Osteoblast (primary cell): ENCODE data around the gene UFD1. TPM values are rescaled to one million over a fixed set of nuclear protein-coding genes. Genes with fewer than 3 reads are reported as not detected.
"Not testable (repeated sequence)": the region's sequence is repeated elsewhere in the genome, so short reads cannot be mapped to it uniquely, and the experiment has no call there.

Experiments
- DNase-seq: peaks from one replicate; pipeline ENCODE4 v3.0.0; 2011; ENCODE audit warnings: low spot score, mixed read lengths; ENCODE audit not compliant: insufficient read length; ENCODE audit errors: missing footprints
- H2AFZ ChIP-seq: 2 replicates; pipeline ENCODE4 v1.6.0; 2011; ENCODE audit warnings: mild to moderate bottlenecking, low read length
- H3K27ac ChIP-seq: 2 replicates; pipeline ENCODE4 v1.5.1; 2011; ENCODE audit warnings: mild to moderate bottlenecking, low read depth, low read length, moderate library complexity
- H3K27me3 ChIP-seq: 2 replicates; pipeline ENCODE4 v1.6.0; 2012; ENCODE audit warnings: mild to moderate bottlenecking, control low read depth, inconsistent platforms, low read length, moderate library complexity; ENCODE audit not compliant: insufficient read depth
- H3K36me3 ChIP-seq: 2 replicates; pipeline ENCODE4 v1.5.1; 2011; ENCODE audit warnings: mild to moderate bottlenecking, low read length, control low read depth, moderate library complexity; ENCODE audit not compliant: insufficient read depth
- H3K4me1 ChIP-seq: 2 replicates; pipeline ENCODE4 v1.5.1; 2011; ENCODE audit warnings: mild to moderate bottlenecking, low read length, control low read depth, moderate library complexity; ENCODE audit not compliant: insufficient read depth
- H3K4me2 ChIP-seq: 2 replicates; pipeline ENCODE4 v1.6.0; 2011; ENCODE audit warnings: mild to moderate bottlenecking, low read length; ENCODE audit not compliant: insufficient read depth
- H3K4me3 ChIP-seq: fragments of 200-600 bp; sonication (generic); 3 replicates; pipeline ENCODE4 v1.5.1; 2012; ENCODE audit warnings: mild to moderate bottlenecking, low read length, inconsistent platforms; ENCODE audit not compliant: insufficient read depth
- H3K79me2 ChIP-seq: 2 replicates; pipeline ENCODE4 v1.6.0; 2012; ENCODE audit warnings: mild to moderate bottlenecking, low read length, control low read depth, inconsistent platforms; ENCODE audit not compliant: insufficient read depth
- H3K9me3 ChIP-seq: 2 replicates; pipeline ENCODE4 v1.5.1; 2011; ENCODE audit warnings: low read depth, low read length, control low read depth
- H4K20me1 ChIP-seq: 2 replicates; pipeline ENCODE4 v1.6.0; 2012; ENCODE audit warnings: mild to moderate bottlenecking, low read length, control low read depth; ENCODE audit not compliant: insufficient read depth
- CTCF ChIP-seq: IDR thresholded peaks from 2 replicates; pipeline ENCODE4 v1.5.1; 2011; ENCODE audit warnings: mild to moderate bottlenecking, low read depth, low read length, moderate library complexity; ENCODE audit errors: extremely low read depth
- total RNA-seq: library from RNA; depleted of rRNA; stranded (reverse); fragments of >200 nt; gene quantifications from 2 replicates; pipeline ENCODE4 v1.2.3, GENCODE V29; 2012

UFD1 gene
- total RNA-seq, 1 donor: 56.8 TPM

- no peak for DNase-seq
- Histone ChIP-seq H3K4me2 (no peak overlapping the region), H3K27ac (no peak overlapping the region), H3K79me2 (peaks cover 74% of the 10 kb centered on the region), H4K20me1 (peaks cover 17% of the 10 kb centered on the region), H3K27me3 (no peaks in the 10 kb centered on the region), H3K4me1 (peaks cover 6% of the 10 kb centered on the region), H3K4me3 (no peak overlapping the region), H2AFZ (no peak overlapping the region), H3K36me3 (peaks cover 16% of the 10 kb centered on the region), H3K9me3 (no peaks in the 10 kb centered on the region)
- TF ChIP-seq CTCF: no peak
Observed at GRCh38 chr22:19442166-19442565, 36.8 kb downstream of the UFD1 start.

GRCh38 chr22:19440411-19441195 is 38.4 kb downstream of the UFD1 start:
- H3K27ac ChIP-seq: no peak overlapping the region

GRCh38 chr22:19438298-19438697 is 40.7 kb downstream of the UFD1 start:
- H2AFZ ChIP-seq: no peak overlapping the region
- H3K9me3 ChIP-seq: no peaks in the 10 kb centered on the region
- H3K79me2 ChIP-seq: peaks cover 38% of the 10 kb centered on the region
- no peaks in the 10 kb centered on the region for H3K27me3 ChIP-seq
- TF ChIP-seq CTCF: no peak
- no peak for DNase-seq
- H3K36me3 ChIP-seq: peaks cover 21% of the 10 kb centered on the region
- H3K4me3 ChIP-seq: no peak overlapping the region
- peaks cover 4% of the 10 kb centered on the region for H3K4me1 ChIP-seq
- H3K27ac ChIP-seq: no peak overlapping the region
- H4K20me1 ChIP-seq: peaks cover 8% of the 10 kb centered on the region
- no peak overlapping the region for H3K4me2 ChIP-seq

More at GRCh38 chr22:19440411-19441195, 38.4 kb downstream of the UFD1 start:
- Histone ChIP-seq H2AFZ (no peak overlapping the region), H4K20me1 (peaks cover 17% of the 10 kb centered on the region), H3K4me3 (no peak overlapping the region), H3K4me1 (no peaks in the 10 kb centered on the region), H3K36me3 (peaks cover 20% of the 10 kb centered on the region), H3K79me2 (peaks cover 60% of the 10 kb centered on the region), H3K9me3 (no peaks in the 10 kb centered on the region), H3K27me3 (no peaks in the 10 kb centered on the region), H3K4me2 (no peak overlapping the region)
- no peak for DNase-seq
- TF ChIP-seq CTCF: no peak

- H2AFZ ChIP-seq, H3K27me3 ChIP-seq, H3K4me2 ChIP-seq, H3K9me3 ChIP-seq, DNase-seq, H3K4me1 ChIP-seq, H4K20me1 ChIP-seq, H3K4me3 ChIP-seq: not testable (repeated sequence)
- H3K79me2 ChIP-seq: peaks cover 24% of the 10 kb centered on the region
- peak overlapping the region; percentile 43 for H3K27ac ChIP-seq
- H3K36me3 ChIP-seq: peaks cover 18% of the 10 kb centered on the region
Observed at GRCh38 chr22:19436444-19437161, 42.4 kb downstream of the UFD1 start.
